LHCN-M2 (cell line): ENCODE data around the gene ZNF544. TPM values are rescaled to one million over a fixed set of nuclear protein-coding genes. Genes with fewer than 3 reads are reported as not detected.
"Not testable (repeated sequence)": the region's sequence is repeated elsewhere in the genome, so short reads cannot be mapped to it uniquely, and the experiment has no call there.

ENCODE experiments used
- DNase-seq: peaks from one replicate; pipeline ENCODE4 v3.0.0-alpha.2; 2012; ENCODE audit warnings: low read depth
- total RNA-seq: library from RNA; depleted of rRNA; stranded (reverse); fragments of >200 nt; gene quantifications from 2 replicates; pipeline ENCODE4 v1.2.3, GENCODE V29; 2014

The ZNF544 gene
- total RNA-seq, 1 experiment from 2014 or later, result 43.8 TPM

GRCh38 chr19:58252102-58252685 is 23.5 kb downstream of the ZNF544 start:
- peak; percentile 54 for DNase-seq

- not testable (repeated sequence) for DNase-seq
Observed at GRCh38 chr19:58258259-58258658, 29.5 kb downstream of the ZNF544 start.

GRCh38 chr19:58261600-58261967 is 32.9 kb downstream of the ZNF544 start:
- DNase-seq, result peak; percentile 13

GRCh38 chr19:58261968-58262921 is 33.5 kb downstream of the ZNF544 start:
- DNase-seq, result peak; percentile 19

- DNase-seq, result peak; percentile 6
Observed at GRCh38 chr19:58262922-58263296, 34.2 kb downstream of the ZNF544 start.

- DNase-seq, result no peak
Observed at GRCh38 chr19:58265100-58265499, 36.4 kb downstream of the ZNF544 start.

GRCh38 chr19:58268344-58268743 is 39.6 kb downstream of the ZNF544 start:
- no peak for DNase-seq

DNA sequence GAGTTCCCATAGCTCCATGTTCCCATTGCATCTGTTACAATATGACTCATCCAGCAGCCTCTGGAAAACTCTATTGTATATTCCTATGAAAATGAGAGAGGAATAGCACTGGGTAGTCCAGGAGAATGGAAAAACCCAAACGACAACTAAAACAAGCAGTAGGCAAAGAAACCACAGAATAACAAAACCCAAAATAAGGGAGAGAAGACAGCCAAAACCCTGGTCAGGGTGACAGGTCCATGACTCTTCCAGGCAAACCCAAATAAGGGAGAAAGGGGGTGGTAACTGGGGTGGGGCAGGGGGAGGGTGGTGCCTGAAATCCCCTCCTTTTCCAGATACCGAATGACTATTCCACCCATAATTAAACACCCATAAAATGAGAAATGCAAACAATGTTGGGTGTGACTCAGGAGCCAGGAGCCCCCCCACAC is 46.1 kb downstream of the ZNF544 start:
- peak; percentile 90 for DNase-seq

DNA sequence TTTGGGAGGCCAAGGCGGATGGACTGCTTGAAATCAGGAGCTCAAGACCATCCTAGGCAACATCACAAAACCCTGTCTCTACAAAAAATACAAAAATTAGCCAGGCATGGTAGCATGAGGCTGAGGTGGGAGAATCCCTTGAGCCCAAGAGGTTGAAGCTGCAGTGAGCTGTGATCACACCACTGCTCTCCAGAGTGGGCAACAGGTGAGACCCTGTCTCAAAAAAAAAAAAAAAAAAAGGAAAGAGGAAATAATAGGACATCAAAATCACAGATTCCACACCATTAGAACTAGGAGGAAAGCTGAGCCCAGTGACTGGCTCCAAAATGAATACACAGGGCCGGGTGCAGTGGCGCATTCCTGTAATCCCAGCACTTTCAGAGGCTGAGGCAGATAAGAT is 46.9 kb downstream of the ZNF544 start:
- no peak for DNase-seq

DNA sequence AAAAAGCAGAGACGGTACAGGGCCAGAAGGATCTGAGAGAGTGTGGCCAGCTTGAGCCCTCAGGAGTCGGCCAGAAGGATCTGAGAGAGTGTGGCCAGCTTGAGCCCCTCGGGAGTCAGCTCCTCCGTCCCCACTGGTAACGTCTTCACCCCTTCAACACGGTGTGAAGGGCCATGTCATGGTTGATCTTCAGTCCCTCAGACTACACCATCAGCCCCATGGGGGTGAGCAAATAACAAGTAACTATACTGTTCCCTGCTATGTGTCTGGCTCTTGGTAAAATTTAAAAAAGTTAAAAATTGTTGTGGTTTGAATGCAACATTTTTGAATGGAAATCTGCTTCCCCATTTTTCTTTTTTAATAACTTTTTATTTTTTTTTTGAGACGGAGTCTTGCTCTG is 48.5 kb downstream of the ZNF544 start:
- DNase-seq, result no peak

- DNase-seq, result no peak
Observed at GRCh38 chr19:58277748-58278540, 49.2 kb downstream of the ZNF544 start.

DNA sequence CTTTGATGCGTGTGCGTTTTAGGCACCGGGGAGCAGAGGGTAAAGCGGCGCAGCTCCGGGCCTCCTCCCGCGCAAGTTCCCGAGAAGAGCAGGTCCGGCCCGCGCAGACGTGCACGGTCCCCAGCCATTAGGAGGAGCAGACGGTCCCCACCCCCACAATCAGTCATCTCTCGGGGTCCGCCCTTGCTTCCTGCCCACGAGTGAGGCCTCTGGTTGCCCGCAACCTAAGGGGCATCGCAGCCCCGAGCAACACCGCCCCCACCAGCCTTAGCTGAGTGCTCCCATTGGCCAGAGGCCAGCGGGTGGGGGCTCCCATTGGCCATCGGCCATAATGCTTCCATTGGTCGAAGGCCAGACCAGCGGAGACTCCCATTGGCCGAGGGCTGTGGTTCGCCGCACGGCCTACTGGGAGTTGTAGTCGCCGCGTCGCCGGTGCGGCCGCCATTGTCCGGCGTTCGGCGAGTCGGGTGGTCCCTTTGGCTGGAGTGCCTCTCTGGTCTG is 49.9 kb downstream of the ZNF544 start, which contains the start of gene ZNF8:
TSS of gene ZNF8 (plus strand) at position 415 of the 501 bp plus-strand sequence. CDS start 127 bp downstream, outside the sequence.
- peak; percentile 99 for DNase-seq

- peak; percentile 52 for DNase-seq
Observed at GRCh38 chr19:58279042-58279924, 50.6 kb downstream of the ZNF544 start.

DNA sequence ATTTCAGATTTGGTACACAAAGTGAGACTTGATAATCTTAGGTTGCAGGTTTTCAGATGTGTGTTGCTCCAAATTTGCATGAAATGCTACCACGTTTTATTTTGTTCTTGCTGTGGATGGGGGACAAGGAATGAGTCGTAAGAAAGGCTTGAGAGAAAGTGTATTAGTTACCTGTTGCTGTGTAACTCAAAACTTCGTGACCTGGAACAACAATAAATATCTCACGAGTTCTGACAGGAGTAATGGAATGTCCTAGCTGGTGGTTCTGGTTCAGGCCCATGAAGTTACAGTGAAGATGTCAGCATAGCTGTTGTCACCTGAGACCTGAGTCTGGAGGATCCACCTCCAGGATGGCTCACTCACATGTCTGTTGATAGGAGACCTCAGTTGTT is 51.2 kb downstream of the ZNF544 start:
- DNase-seq, result no peak

GRCh38 chr19:58284199-58284598 is 55.5 kb downstream of the ZNF544 start:
- DNase-seq, result no peak

GRCh38 chr19:58291943-58292342 is 63.2 kb downstream of the ZNF544 start:
- no peak for DNase-seq

DNA sequence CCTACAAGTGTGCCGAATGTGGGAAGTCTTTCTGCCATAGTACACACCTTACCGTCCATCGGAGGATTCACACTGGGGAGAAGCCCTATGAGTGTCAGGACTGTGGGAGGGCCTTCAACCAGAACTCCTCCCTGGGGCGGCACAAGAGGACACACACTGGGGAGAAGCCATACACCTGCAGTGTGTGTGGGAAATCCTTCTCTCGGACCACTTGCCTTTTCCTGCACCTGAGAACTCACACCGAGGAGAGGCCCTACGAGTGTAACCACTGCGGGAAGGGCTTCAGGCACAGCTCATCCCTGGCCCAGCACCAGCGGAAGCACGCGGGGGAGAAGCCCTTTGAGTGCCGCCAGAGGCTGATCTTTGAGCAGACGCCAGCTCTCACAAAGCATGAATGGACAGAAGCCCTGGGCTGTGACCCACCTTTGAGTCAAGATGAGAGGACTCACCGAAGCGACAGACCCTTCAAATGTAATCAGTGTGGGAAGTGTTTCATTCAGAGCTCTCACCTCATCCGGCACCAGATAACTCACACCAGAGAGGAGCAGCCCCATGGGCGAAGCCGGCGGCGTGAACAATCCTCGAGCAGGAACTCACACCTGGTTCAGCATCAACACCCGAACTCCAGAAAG is 66.1 kb downstream of the ZNF544 start:
- no peak for DNase-seq

DNA sequence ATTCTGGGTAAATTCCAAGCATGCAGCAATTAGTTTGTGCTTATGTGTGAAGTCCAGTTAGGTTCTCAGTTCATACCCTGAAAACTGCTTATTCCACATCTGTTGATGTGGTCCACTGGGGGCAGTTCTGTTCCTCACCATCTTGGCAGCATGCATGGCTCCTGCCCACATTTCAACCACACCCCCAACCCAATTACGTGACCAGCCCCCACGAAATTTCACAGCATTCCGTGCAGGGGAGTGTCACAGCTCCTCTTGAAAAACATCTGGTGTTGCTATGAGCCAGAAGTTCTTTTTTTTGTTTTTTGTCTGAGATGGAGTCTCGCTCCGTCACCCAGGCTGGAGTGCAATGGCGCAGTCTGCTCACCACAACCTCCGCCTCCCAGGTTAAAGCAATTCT is 67.4 kb downstream of the ZNF544 start:
- no peak for DNase-seq

GRCh38 chr19:58300620-58301019 is 71.9 kb downstream of the ZNF544 start:
- DNase-seq, result no peak

DNA sequence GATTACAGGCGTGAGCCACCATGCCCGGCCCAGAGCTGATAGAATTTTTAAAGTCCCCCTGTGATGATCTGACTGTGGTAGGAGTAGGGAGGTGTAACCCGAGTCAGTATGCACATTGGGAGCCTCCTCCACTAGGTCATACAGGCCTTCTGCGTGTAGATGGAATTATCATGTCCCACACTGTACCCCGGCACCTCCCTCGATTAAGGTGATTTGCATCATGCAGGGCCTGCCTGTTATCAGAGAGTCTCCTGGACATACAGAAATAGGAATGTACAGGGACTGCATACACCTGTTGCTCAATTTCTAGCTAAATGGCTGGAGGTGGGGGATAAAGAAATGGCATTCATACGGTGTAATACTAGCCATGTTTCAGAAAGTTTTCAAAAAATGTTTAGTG is 75.5 kb downstream of the ZNF544 start:
- no peak for DNase-seq

- no peak for DNase-seq
Observed at GRCh38 chr19:58304748-58305064, 76.0 kb downstream of the ZNF544 start.
